ENCODE results near the gene TSHZ3. TPM values are rescaled to one million over a fixed set of nuclear protein-coding genes. Genes with fewer than 3 reads are reported as not detected.

Gene TSHZ3
- total RNA-seq, 1 donor from 2014 or later = 6.3 TPM

- H3K4me3 ChIP-seq (ENCODE audit: low read length in 3 of 3) = peak overlapping the region; percentile 61 to 71 (median 65)
- H3K36me3 ChIP-seq (ENCODE audit: control insufficient read depth in 3 of 3, insufficient read depth in 3 of 3, low read length in 3 of 3) = peaks cover 0 to 2% (median 0%) of the 10 kb centered on the region in 3 donors
- H3K4me1 ChIP-seq (ENCODE audit: control insufficient read depth in 3 of 3, insufficient read depth in 3 of 3, low read length in 3 of 3) = peaks cover 15 to 28% (median 20%) of the 10 kb centered on the region in 3 donors
- peak overlapping the region; percentile 20 to 50 (median 32) for H3K9ac ChIP-seq (ENCODE audit: low read depth in 1 of 3, low read length in 3 of 3)
- H3K27ac ChIP-seq (ENCODE audit: low read depth, low read length) = peak overlapping the region; percentile 40
- H3K27me3 ChIP-seq (ENCODE audit: control insufficient read depth in 3 of 3, insufficient read depth in 3 of 3, low read length in 3 of 3) = peaks cover 10 to 34% (median 29%) of the 10 kb centered on the region in 3 donors
- H3K9me3 ChIP-seq (ENCODE audit: control insufficient read depth in 3 of 3, low read length in 3 of 3) = no peaks in the 10 kb centered on the region
These were observed 616 bp downstream of the TSHZ3 start for GRCh38 chr19:31348481-31349159.

DNA sequence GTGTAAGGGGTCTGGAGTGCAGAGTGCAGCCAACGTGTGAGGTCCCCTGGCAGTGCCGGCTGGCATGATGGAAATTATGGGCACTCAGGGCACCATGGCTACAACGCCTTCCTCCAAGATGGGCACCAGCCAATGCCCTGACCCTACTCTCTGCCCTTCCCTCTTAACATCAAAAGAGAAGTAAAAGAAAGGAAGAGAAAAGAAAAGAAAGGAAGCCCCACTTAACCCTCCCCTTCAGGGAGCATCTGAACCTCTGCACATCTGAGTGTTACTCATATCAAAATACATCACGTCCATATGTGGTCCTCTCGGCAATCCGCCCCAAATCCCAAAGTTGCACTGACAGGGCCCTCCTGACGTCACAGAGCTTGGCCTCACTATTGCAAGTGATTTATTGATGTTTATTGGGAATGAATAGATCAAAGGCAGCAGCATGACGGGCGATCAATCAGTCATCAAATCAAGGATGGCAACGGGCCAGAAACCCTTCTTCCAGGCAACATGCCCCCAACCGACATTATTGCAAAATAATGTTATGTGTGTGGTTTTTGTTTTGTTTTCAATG is 1.3 kb downstream of the TSHZ3 start:
- no peaks in the 10 kb centered on the region for H3K9me3 ChIP-seq (ENCODE audit: control insufficient read depth in 3 of 3, low read length in 3 of 3)
- H3K4me1 ChIP-seq (ENCODE audit: control insufficient read depth in 3 of 3, insufficient read depth in 3 of 3, low read length in 3 of 3) = peaks cover 13 to 28% (median 20%) of the 10 kb centered on the region in 3 donors
- H3K9ac ChIP-seq (ENCODE audit: low read depth in 1 of 3, low read length in 3 of 3) = no peak overlapping the region
- H3K27ac ChIP-seq (ENCODE audit: low read depth, low read length) = peak overlapping the region; percentile 40
- H3K36me3 ChIP-seq (ENCODE audit: control insufficient read depth in 3 of 3, insufficient read depth in 3 of 3, low read length in 3 of 3) = peaks cover 0 to 2% (median 0%) of the 10 kb centered on the region in 3 donors
- peak overlapping the region; percentile 24 to 71 (median 65) for H3K4me3 ChIP-seq (ENCODE audit: low read length in 3 of 3)
- H3K27me3 ChIP-seq (ENCODE audit: control insufficient read depth in 3 of 3, insufficient read depth in 3 of 3, low read length in 3 of 3) = peaks cover 7 to 27% (median 22%) of the 10 kb centered on the region in 3 donors

- peaks cover 13 to 28% (median 20%) of the 10 kb centered on the region in 3 donors for H3K4me1 ChIP-seq (ENCODE audit: control insufficient read depth in 3 of 3, insufficient read depth in 3 of 3, low read length in 3 of 3)
- H3K36me3 ChIP-seq (ENCODE audit: control insufficient read depth in 3 of 3, insufficient read depth in 3 of 3, low read length in 3 of 3) = peaks cover 0 to 2% (median 0%) of the 10 kb centered on the region in 3 donors
- H3K27ac ChIP-seq (ENCODE audit: low read depth, low read length) = no peak overlapping the region
- H3K4me3 ChIP-seq (ENCODE audit: low read length in 3 of 3) = no peak overlapping the region
- peaks cover 7 to 22% (median 17%) of the 10 kb centered on the region in 3 donors for H3K27me3 ChIP-seq (ENCODE audit: control insufficient read depth in 3 of 3, insufficient read depth in 3 of 3, low read length in 3 of 3)
- H3K9ac ChIP-seq (ENCODE audit: low read depth in 1 of 3, low read length in 3 of 3) = no peak overlapping the region
- no peaks in the 10 kb centered on the region for H3K9me3 ChIP-seq (ENCODE audit: control insufficient read depth in 3 of 3, low read length in 3 of 3)
These were observed 1.9 kb downstream of the TSHZ3 start for GRCh38 chr19:31347354-31347753.

- Histone ChIP-seq H3K4me3 (ENCODE audit: low read length in 3 of 3) (no peak overlapping the region), H3K9me3 (ENCODE audit: control insufficient read depth in 3 of 3, low read length in 3 of 3) (no peaks in the 10 kb centered on the region), H3K27ac (ENCODE audit: low read depth, low read length) (no peak overlapping the region)
These were observed 2.8 kb downstream of the TSHZ3 start for GRCh38 chr19:31346184-31347059.

GRCh38 chr19:31344403-31344802 is 4.8 kb downstream of the TSHZ3 start:
- peaks cover 0 to 14% (median 6%) of the 10 kb centered on the region in 3 donors for H3K27me3 ChIP-seq (ENCODE audit: control insufficient read depth in 3 of 3, insufficient read depth in 3 of 3, low read length in 3 of 3)
- H3K9me3 ChIP-seq (ENCODE audit: control insufficient read depth in 3 of 3, low read length in 3 of 3) = no peaks in the 10 kb centered on the region
- H3K4me1 ChIP-seq (ENCODE audit: control insufficient read depth in 3 of 3, insufficient read depth in 3 of 3, low read length in 3 of 3) = peaks cover 7 to 21% (median 11%) of the 10 kb centered on the region in 3 donors
- H3K9ac ChIP-seq (ENCODE audit: low read depth in 1 of 3, low read length in 3 of 3) = no peak overlapping the region
- H3K4me3 ChIP-seq (ENCODE audit: low read length in 3 of 3) = no peak overlapping the region
- no peak overlapping the region for H3K27ac ChIP-seq (ENCODE audit: low read depth, low read length)
- peaks cover 0 to 2% (median 0%) of the 10 kb centered on the region in 3 donors for H3K36me3 ChIP-seq (ENCODE audit: control insufficient read depth in 3 of 3, insufficient read depth in 3 of 3, low read length in 3 of 3)

More at GRCh38 chr19:31346184-31347059, 2.8 kb downstream of the TSHZ3 start:
- Histone ChIP-seq H3K27me3 (ENCODE audit: control insufficient read depth in 3 of 3, insufficient read depth in 3 of 3, low read length in 3 of 3) (peaks cover 0 to 14% (median 8%) of the 10 kb centered on the region in 3 donors), H3K36me3 (ENCODE audit: control insufficient read depth in 3 of 3, insufficient read depth in 3 of 3, low read length in 3 of 3) (peaks cover 0 to 2% (median 0%) of the 10 kb centered on the region in 3 donors), H3K9ac (ENCODE audit: low read depth in 1 of 3, low read length in 3 of 3) (no peak overlapping the region), H3K4me1 (ENCODE audit: control insufficient read depth in 3 of 3, insufficient read depth in 3 of 3, low read length in 3 of 3) (peaks cover 4 to 19% (median 11%) of the 10 kb centered on the region in 3 donors)

DNA sequence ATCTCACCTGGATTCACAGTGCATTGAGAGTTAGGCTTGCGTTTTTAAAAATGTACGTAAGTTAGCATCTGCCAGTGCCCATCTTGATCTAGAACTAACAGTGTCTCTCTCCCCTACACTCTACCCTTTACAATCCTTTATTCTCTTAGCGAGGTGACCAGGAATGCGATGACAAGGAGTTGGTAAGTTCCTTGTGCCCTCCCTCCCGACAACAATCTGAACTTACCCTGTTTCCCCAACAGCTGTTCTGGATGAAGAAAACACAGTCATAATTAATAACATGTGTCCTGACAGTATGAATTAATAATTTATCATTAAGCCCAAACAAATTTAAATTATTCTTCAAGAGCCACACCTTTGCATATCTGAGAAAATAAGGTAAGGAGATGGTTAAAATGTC is 6.3 kb downstream of the TSHZ3 start:
- Histone ChIP-seq H3K36me3 (ENCODE audit: control insufficient read depth in 3 of 3, insufficient read depth in 3 of 3, low read length in 3 of 3) (peaks cover 0 to 2% (median 0%) of the 10 kb centered on the region in 3 donors), H3K9ac (ENCODE audit: low read depth in 1 of 3, low read length in 3 of 3) (no peak overlapping the region), H3K4me3 (ENCODE audit: low read length in 3 of 3) (no peak overlapping the region), H3K4me1 (ENCODE audit: control insufficient read depth in 3 of 3, insufficient read depth in 3 of 3, low read length in 3 of 3) (peaks cover 3 to 14% (median 8%) of the 10 kb centered on the region in 3 donors), H3K27me3 (ENCODE audit: control insufficient read depth in 3 of 3, insufficient read depth in 3 of 3, low read length in 3 of 3) (peaks cover 0 to 12% (median 7%) of the 10 kb centered on the region in 3 donors), H3K9me3 (ENCODE audit: control insufficient read depth in 3 of 3, low read length in 3 of 3) (no peaks in the 10 kb centered on the region), H3K27ac (ENCODE audit: low read depth, low read length) (no peak overlapping the region)

DNA sequence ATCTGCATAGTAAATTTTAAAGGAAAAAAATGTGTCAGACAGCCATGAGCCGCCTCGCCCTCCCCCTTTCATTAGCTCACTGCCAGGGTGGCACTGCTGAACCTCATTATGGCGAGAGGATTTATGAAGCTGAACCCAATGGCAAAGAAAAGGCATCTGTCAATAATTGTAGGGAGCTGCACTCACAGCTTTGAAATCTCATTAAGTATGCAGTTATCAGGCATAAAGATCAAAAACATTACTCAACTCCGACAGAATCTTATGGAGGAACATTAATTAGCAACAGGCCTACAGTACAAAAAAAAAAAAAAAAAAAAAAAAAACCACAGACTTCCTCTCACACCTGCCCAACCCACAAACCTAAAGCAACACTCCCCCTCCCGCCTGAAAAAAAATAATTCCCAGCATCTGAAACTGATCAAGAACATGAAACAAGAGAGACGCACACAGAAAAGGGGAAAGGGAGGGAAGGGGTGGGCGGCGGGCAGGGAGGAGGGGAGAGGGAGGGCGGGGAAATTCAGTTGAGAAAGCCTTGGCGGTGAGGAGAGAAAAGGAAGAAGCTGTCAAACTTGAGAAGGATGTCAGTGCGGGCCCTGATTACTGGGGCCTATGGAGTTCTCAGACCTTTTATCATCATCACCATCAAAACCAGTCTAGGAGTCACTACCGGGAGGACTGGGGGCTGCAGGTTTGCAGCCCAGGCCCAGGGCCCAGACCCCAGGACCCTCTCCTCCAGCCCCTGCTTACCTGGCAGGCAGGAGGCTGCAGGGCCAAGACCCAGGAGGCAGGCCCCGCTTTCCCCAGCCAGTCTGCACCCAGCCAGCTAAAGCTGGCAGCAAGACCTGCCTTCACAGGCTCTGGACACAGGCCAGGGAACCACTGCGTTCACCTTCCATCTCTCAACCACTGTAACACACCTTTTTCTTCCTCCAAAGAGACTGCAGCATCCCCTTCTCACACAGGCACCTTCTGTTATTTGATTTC is 8.9 kb downstream of the TSHZ3 start:
- Histone ChIP-seq H3K9ac (ENCODE audit: low read depth in 1 of 3, low read length in 3 of 3) (no peak overlapping the region), H3K36me3 (ENCODE audit: control insufficient read depth in 3 of 3, insufficient read depth in 3 of 3, low read length in 3 of 3) (peaks cover 0 to 2% (median 0%) of the 10 kb centered on the region in 3 donors), H3K4me1 (ENCODE audit: control insufficient read depth in 3 of 3, insufficient read depth in 3 of 3, low read length in 3 of 3) (peaks cover 3 to 11% (median 3%) of the 10 kb centered on the region in 3 donors), H3K27me3 (ENCODE audit: control insufficient read depth in 3 of 3, insufficient read depth in 3 of 3, low read length in 3 of 3) (peaks cover 0 to 4% (median 0%) of the 10 kb centered on the region in 3 donors), H3K27ac (ENCODE audit: low read depth, low read length) (no peak overlapping the region), H3K9me3 (ENCODE audit: control insufficient read depth in 3 of 3, low read length in 3 of 3) (no peaks in the 10 kb centered on the region), H3K4me3 (ENCODE audit: low read length in 3 of 3) (no peak overlapping the region)

- no peak overlapping the region for H3K27ac ChIP-seq (ENCODE audit: low read depth, low read length)
- H3K27me3 ChIP-seq (ENCODE audit: control insufficient read depth in 3 of 3, insufficient read depth in 3 of 3, low read length in 3 of 3) = peaks cover 0 to 4% (median 0%) of the 10 kb centered on the region in 3 donors
- peaks cover 3 to 11% (median 3%) of the 10 kb centered on the region in 3 donors for H3K4me1 ChIP-seq (ENCODE audit: control insufficient read depth in 3 of 3, insufficient read depth in 3 of 3, low read length in 3 of 3)
- peak overlapping the region in 1 of 3 donors; percentile 29 for H3K4me3 ChIP-seq (ENCODE audit: low read length in 3 of 3)
- H3K9ac ChIP-seq (ENCODE audit: low read depth in 1 of 3, low read length in 3 of 3) = no peak overlapping the region
- H3K9me3 ChIP-seq (ENCODE audit: control insufficient read depth in 3 of 3, low read length in 3 of 3) = no peaks in the 10 kb centered on the region
- H3K36me3 ChIP-seq (ENCODE audit: control insufficient read depth in 3 of 3, insufficient read depth in 3 of 3, low read length in 3 of 3) = peaks cover 0 to under 1% (median 0%) of the 10 kb centered on the region in 3 donors
These were observed 9.8 kb downstream of the TSHZ3 start for GRCh38 chr19:31339411-31339810.
